Pancreas (tissue), 10 donors: ENCODE data around the gene ABHD13. TPM values are rescaled to one million over a fixed set of nuclear protein-coding genes. Genes with fewer than 3 reads are reported as not detected.
"Not testable (repeated sequence)": the region's sequence is repeated elsewhere in the genome, so short reads cannot be mapped to it uniquely, and the experiment has no call there.

Experiments
- ATAC-seq, 4 donors: fragments of 200-7000 bp; cut with Tn5 transposase; one replicate each; pipeline versions ENCODE4 v1.8.0 to v1.9.1; 2020; ENCODE audit warnings: mild to moderate bottlenecking in 4 of 4, moderate library complexity in 4 of 4
- DNase-seq, 6 donors: peaks; one replicate each; pipeline ENCODE4 v3.0.0-alpha.2; 2020
- FAIRE-seq: peaks from 2 replicates; lab custom pipeline; 2012; peaks lifted over from hg19 to GRCh38; lab: Jason Lieb, UNC
- H3K27ac ChIP-seq, 4 donors: fragments of 200-600 bp; sonication (generic); 1 replicate in 3 of 4; 2 replicates in 1 of 4; pipeline versions ENCODE4 v1.5.0 to v1.8.0; 2020
- H3K27me3 ChIP-seq, 4 donors: fragments of 200-600 bp; one replicate each; pipeline ENCODE4 v1.8.0; 2021
- H3K36me3 ChIP-seq, 3 donors: fragments of 200-600 bp; sonication (generic) in 1 of 3; one replicate each; pipeline versions ENCODE4 v1.5.0 to v1.8.0; 2020 to 2021
- H3K4me1 ChIP-seq, 3 donors: fragments of 200-600 bp; one replicate each; pipeline ENCODE4 v1.8.0; 2021
- H3K4me3 ChIP-seq, 4 donors: fragments of 200-600 bp; sonication (generic) in 2 of 4; one replicate each; pipeline versions ENCODE4 v1.5.0 to v1.8.0; 2020 to 2021
- H3K9me3 ChIP-seq, 4 donors: fragments of 200-600 bp; one replicate each; pipeline ENCODE4 v1.8.0; 2021
- CTCF ChIP-seq, 4 donors: fragments of 200-600 bp; sonication (generic) in 3 of 4; IDR thresholded peaks; one replicate each; pipeline versions ENCODE4 v1.5.0 to v1.8.0; 2021; ENCODE audit warnings: antibody characterized with exemption in 4 of 4
- WGBS, 2 donors: extraction: QIAGEN DNeasy Blood & Tissue Kit; methylation state at CpG; one replicate each; pipeline ENCODE4 v1.1.7; 2013; 5-methylcytosine and 5-hydroxymethylcytosine counted together
- intact Hi-C, 3 donors: fragments of 100-400 bp; cut with DNase I; formaldehyde crosslinking; loops; one replicate each; pipeline versions ENCODE4 v1.11.1 to v1.14.2; 2022
- polyA plus RNA-seq, 2 donors: library from polyadenylated mRNA; stranded (reverse); fragments of 200-250 nt; gene quantifications; one replicate each; pipeline ENCODE4 v1.2.3, GENCODE V29; 2013
- total RNA-seq, 6 donors: library from RNA; stranded (reverse); fragmentation: NEBNext Ultra II Directional in 4 of 6; extraction: Animal tissue kit (Norgen Biotek cat#: 25700) in 4 of 6; gene quantifications; one replicate each; pipeline versions ENCODE4 v1.2.1 to v1.2.4, GENCODE V29; 2021 to 2023
- donor health status: healthy with polysubstance abuse.
- donor health status: DM: no; HTN: no; CAD: no; lungs with moderate emphysema.
- donor health status: DM: no; HTN: no; CAD: no.
- donor health status: control.
- donor health status: control.
- donor health status: Bipolar disorder and iron deficiency.
- donor health status: DM: yes; HTN: yes; CAD: no.
- donor health status: DM: no; HTN: no; CAD: no.
- donor health status: DM: no; HTN: no; CAD: no.
- donor health status: DM: yes; HTN: yes; CAD: no.

ABHD13 gene
- total and polyA plus RNA-seq, 8 donors, result 1.5 to 5.2 (median 3.0) TPM

- intact Hi-C loops, result no loop called here
- Histone ChIP-seq H3K9me3 (no peaks in the 10 kb centered on the region), H3K27me3 (no peaks in the 10 kb centered on the region), H3K4me1 (peaks cover 0 to 12% (median 5%) of the 10 kb centered on the region in 3 donors), H3K4me3 (no peak overlapping the region), H3K36me3 (no peaks in the 10 kb centered on the region), H3K27ac (peak overlapping the region in 1 of 4 donors; percentile 42)
- 74 to 80% methylated on average over 10 of the region's 10 CpGs for WGBS, 2 donors
- FAIRE-seq, result no peak
- no peak for DNase-seq
- TF ChIP-seq CTCF (IDR thresholded peaks at IDR 0.05), result no peak
- ATAC-seq, result no peak
Observed at GRCh38 chr13:108266321-108266990, 48.3 kb downstream of the ABHD13 start.

GRCh38 chr13:108267347-108267746 lies 49.2 kb downstream of the ABHD13 start:
- Histone ChIP-seq H3K9me3 (no peaks in the 10 kb centered on the region), H3K36me3 (no peaks in the 10 kb centered on the region), H3K4me3 (no peak overlapping the region), H3K27ac (peak overlapping the region in 1 of 4 donors; percentile 42), H3K27me3 (no peaks in the 10 kb centered on the region), H3K4me1 (peaks cover 0 to 12% (median 5%) of the 10 kb centered on the region in 3 donors)
- 86 to 93% methylated on average over 4 of the region's 4 CpGs for WGBS, 2 donors
- ATAC-seq (no peak), FAIRE-seq (no peak), DNase-seq (no peak)
- intact Hi-C loops, result no loop called here
- no peak for TF ChIP-seq CTCF (IDR thresholded peaks at IDR 0.05)

- intact Hi-C loops, H3K36me3 ChIP-seq, DNase-seq, ATAC-seq, H3K27me3 ChIP-seq, FAIRE-seq, H3K27ac ChIP-seq, H3K9me3 ChIP-seq, H3K4me3 ChIP-seq: not testable (repeated sequence)
- WGBS, 2 donors, result 87 to 97% methylated on average over 3 of the region's 3 CpGs
- H3K4me1 ChIP-seq, result peaks cover 0 to 12% (median 5%) of the 10 kb centered on the region in 3 donors
Observed at GRCh38 chr13:108267855-108268254, 49.7 kb downstream of the ABHD13 start.

DNA sequence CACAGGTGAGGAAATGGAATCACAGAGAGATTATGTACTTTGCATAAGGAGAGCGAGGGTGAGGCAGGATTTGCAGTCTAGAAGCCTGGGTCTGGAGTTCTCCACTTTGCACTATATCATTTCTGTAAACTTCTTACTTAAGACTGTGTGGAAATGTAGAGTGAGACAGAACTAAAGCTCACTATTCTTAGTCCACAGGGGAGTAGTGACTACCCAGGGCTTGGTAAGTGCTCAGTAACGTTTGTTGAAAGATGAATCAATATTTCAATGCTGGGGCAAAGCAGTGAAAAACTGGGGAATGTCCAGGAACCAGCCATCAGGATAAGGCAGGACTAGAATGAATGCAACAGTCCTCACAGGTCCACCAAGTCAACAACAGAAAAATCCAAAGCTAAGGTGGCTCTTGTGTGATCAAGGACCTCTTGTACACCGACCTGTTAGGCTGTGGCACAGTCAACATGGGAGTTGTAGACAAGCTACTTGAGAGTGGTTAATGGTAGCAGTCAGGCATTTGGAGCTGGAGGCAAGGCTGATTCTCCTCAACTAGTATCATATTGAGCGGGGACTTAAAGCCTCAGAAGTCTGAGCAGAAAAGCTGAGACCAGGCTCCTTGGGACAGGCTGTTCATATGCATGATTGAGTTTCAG lies 50.4 kb downstream of the ABHD13 start:
- intact Hi-C loops, result no loop called here
- Histone ChIP-seq H3K9me3 (no peaks in the 10 kb centered on the region), H3K36me3 (no peaks in the 10 kb centered on the region), H3K4me1 (peaks cover 0 to 12% (median 5%) of the 10 kb centered on the region in 3 donors), H3K27ac (peak overlapping the region in 2 of 4 donors; percentile 57 to 61), H3K4me3 (no peak overlapping the region), H3K27me3 (no peaks in the 10 kb centered on the region)
- no peak for TF ChIP-seq CTCF (IDR thresholded peaks at IDR 0.05)
- WGBS, 2 donors, result 50 to 62% methylated on average over 4 of the region's 4 CpGs
- peak in 1 of 4 donors; percentile 11 for ATAC-seq
- FAIRE-seq, result no peak
- DNase-seq, result no peak

DNA sequence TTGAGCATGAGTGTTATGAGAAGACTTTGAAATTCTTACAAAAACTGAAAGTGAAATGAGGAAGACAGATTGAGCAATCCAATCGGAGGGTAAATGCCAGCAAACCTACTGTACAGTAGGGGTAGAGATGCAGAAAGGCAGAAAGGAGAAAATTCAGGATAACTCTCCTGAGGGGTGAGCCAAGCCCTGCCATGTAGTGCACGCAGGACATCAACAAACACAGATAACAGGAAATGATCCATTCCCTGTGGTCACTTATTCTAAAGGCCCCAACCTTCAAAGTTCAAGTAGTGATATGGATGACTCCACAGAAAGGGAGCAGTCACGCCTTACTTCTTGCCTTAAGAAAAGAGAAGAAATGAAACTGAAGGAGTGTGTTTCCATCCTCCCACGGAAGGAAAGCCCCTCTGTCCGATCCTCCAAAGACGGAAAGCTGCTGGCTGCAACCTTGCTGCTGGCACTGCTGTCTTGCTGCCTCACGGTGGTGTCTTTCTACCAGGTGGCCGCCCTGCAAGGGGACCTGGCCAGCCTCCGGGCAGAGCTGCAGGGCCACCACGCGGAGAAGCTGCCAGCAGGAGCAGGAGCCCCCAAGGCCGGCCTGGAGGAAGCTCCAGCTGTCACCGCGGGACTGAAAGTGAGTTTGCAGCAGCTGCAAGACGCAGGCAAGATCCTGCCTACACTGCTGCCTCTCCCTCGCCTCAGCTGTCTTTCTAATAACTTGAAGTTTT lies 51.6 kb downstream of the ABHD13 start, which contains the start of gene TNFSF13B:
TSS of gene TNFSF13B (plus strand) at position 118 of the 728 bp plus-strand sequence. CDS start at position 296, 178 bp downstream.
- H3K4me1 ChIP-seq, result peaks cover 0 to 12% (median 5%) of the 10 kb centered on the region in 3 donors
- peak; percentile 40 to 79 (median 58) for DNase-seq
- no peaks in the 10 kb centered on the region for H3K27me3 ChIP-seq
- intact Hi-C loops, result no loop called here
- 4 to 8% methylated on average over 16 of the region's 16 CpGs for WGBS, 2 donors
- FAIRE-seq, result no peak
- peak within 1 kb of the TSS in 3 of 4 donors; percentile 30 to 61 (median 57) for H3K27ac ChIP-seq
- no peak for TF ChIP-seq CTCF (IDR thresholded peaks at IDR 0.05)
- ATAC-seq, result peak; percentile 73 to 90 (median 86)
- H3K4me3 ChIP-seq, result peak within 1 kb of the TSS; percentile 3 to 50 (median 19)
- no peaks in the 10 kb centered on the region for H3K9me3 ChIP-seq
- no peaks in the 10 kb centered on the region for H3K36me3 ChIP-seq
